AG04449 (cell line): ENCODE measurements around the gene SPRYD4.

Source experiments
- CTCF ChIA-PET: fragments of 350-600 bp; formaldehyde crosslinking; extraction: SDS; loops from one replicate; lab custom pipeline; 2021; ENCODE audit warnings: antibody characterized with exemption; lab: Yijun Ruan, JAX
- POLR2A ChIA-PET: fragments of 400-600, 350-600 bp; formaldehyde crosslinking; extraction: SDS; loops from one replicate; lab custom pipeline; 2020; ENCODE audit warnings: antibody characterized with exemption, inconsistent platforms; lab: Yijun Ruan, JAX
- DNase-seq: peaks from one replicate; pipeline ENCODE4 v3.0.0-alpha.2; 2010; ENCODE audit warnings: low read depth, low spot score
- H3K4me3 ChIP-seq: 2 replicates; pipeline ENCODE4 v1.5.1; 2011; ENCODE audit warnings: low read depth, mild to moderate bottlenecking, control low read depth, low read length
- CTCF ChIP-seq: IDR thresholded peaks from one replicate; pipeline ENCODE4 v1.5.1; 2011; ENCODE audit warnings: mild to moderate bottlenecking, moderate library complexity, low read length, control low read depth, inconsistent platforms; ENCODE audit not compliant: insufficient read depth; ENCODE audit errors: missing control alignments

Gene SPRYD4

GRCh38 chr12:56469007-56469930 lies 891 bp downstream of the SPRYD4 start:
- DNase-seq = no peak
- POLR2A ChIA-PET = interaction anchor here (0.6 kb wide), 1 partner anchor 254 kb away, joined by 3 read pairs; no protein-coding TSS in a partner anchor
- H3K4me3 ChIP-seq = peak overlapping the region; percentile 84
- no peak for TF ChIP-seq CTCF
- CTCF ChIA-PET = interaction anchor here (0.6 to 1.9 kb wide), 7 partner anchors 9 to 211 kb away, joined by 3 to 6 read pairs (median 3); partner anchors contain the start of genes ANKRD52 and MIP

- H3K4me3 ChIP-seq = no peak overlapping the region
- CTCF ChIA-PET = interaction anchor here (0.7 to 3.3 kb wide), 3 partner anchors 10 to 285 kb away, joined by 3 to 17 read pairs (median 3); partner anchors contain the start of gene SMARCC2
- DNase-seq = no peak
- no peak for TF ChIP-seq CTCF
- POLR2A ChIA-PET = no interaction called here
Observed at GRCh38 chr12:56474389-56474788, 6.0 kb downstream of the SPRYD4 start.

GRCh38 chr12:56476143-56476542 lies 7.8 kb downstream of the SPRYD4 start:
- DNase-seq = no peak
- no peak overlapping the region for H3K4me3 ChIP-seq
- CTCF ChIA-PET = interaction anchor here (1.3 to 1.4 kb wide), 2 partner anchors 12 to 38 kb away, joined by 4 to 5 read pairs; no protein-coding TSS in a partner anchor
- TF ChIP-seq CTCF = no peak
- POLR2A ChIA-PET = no interaction called here

- DNase-seq = no peak
- CTCF ChIA-PET = interaction anchor here (1.3 to 3.1 kb wide), 2 partner anchors 13 to 288 kb away, joined by 3 to 12 read pairs; partner anchors contain the start of gene SMARCC2
- POLR2A ChIA-PET = no interaction called here
- H3K4me3 ChIP-seq = no peak overlapping the region
- TF ChIP-seq CTCF = no peak
Observed at GRCh38 chr12:56476972-56477432, 8.6 kb downstream of the SPRYD4 start.

- no peak overlapping the region for H3K4me3 ChIP-seq
- DNase-seq = no peak
- ChIA-PET POLR2A (no interaction called here), CTCF (interaction anchor here (1.3 to 3.1 kb wide), 3 partner anchors 8 to 288 kb away, joined by 3 to 12 read pairs (median 5); partner anchors contain the start of gene SMARCC2)
- no peak for TF ChIP-seq CTCF
Observed at GRCh38 chr12:56477521-56478225, 9.3 kb downstream of the SPRYD4 start.

GRCh38 chr12:56479625-56480024 lies 11.2 kb downstream of the SPRYD4 start:
- ChIA-PET CTCF (interaction anchor here (0.6 to 3.1 kb wide), 5 partner anchors 10 to 144 kb away, joined by 3 to 13 read pairs (median 5); no protein-coding TSS in a partner anchor), POLR2A (no interaction called here)
- no peak overlapping the region for H3K4me3 ChIP-seq

More at GRCh38 chr12:56479625-56480024, 11.2 kb downstream of the SPRYD4 start:
- no peak for TF ChIP-seq CTCF
- no peak for DNase-seq
